Activated CD4-positive, alpha-beta T cell treated with anti-CD3 and anti-CD28 coated beads, Interleukin-2, amount 10 ng/mL, durations not matched to agents 24 days and 14 days (primary cell): ENCODE measurements around the gene ZMYND8. TPM values are rescaled to one million over a fixed set of nuclear protein-coding genes. Genes with fewer than 3 reads are reported as not detected.

Experiments
- total RNA-seq: library from RNA; stranded (reverse); gene quantifications from 2 replicates; pipeline ENCODE4 v1.2.3, GENCODE V29; 2022

ZMYND8 gene
- total RNA-seq, 1 donor from 2014 or later: 38.1 TPM

Other genes starting within 250 kb of the ZMYND8 start
- gene NCOA3, start 145.2 kb upstream of the ZMYND8 start, total RNA-seq: 140 TPM in 2 replicates